Activated CD8-positive, alpha-beta T cell treated with anti-CD3 and anti-CD28 coated beads for 36 hours (primary cell): Measurements from ENCODE around the gene SPATA6L. TPM values are rescaled to one million over a fixed set of nuclear protein-coding genes. Genes with fewer than 3 reads are reported as not detected.
A peak's percentile ranks its signal among the peaks of the same experiment; 100 is the strongest.
"Not testable (repeated sequence)": the region's sequence is repeated elsewhere in the genome, so short reads cannot be mapped to it uniquely, and the experiment has no call there.

Experiments
- ATAC-seq: fragments of 200-7000 bp; cut with Tn5 transposase; one replicate; pipeline ENCODE4 v1.10.0; 2021; ENCODE audit warnings: mild to moderate bottlenecking, moderate library complexity
- CTCF ChIA-PET: fragments of 350-600 bp; sonication (Branson Sonifier 250); formaldehyde crosslinking; loops from one replicate; lab custom pipeline; 2021; ENCODE audit warnings: antibody characterized with exemption; lab: Charles Lee
- POLR2A ChIA-PET: fragments of 350-600 bp; sonication (Branson Sonifier 250); formaldehyde crosslinking; loops from one replicate; lab custom pipeline; 2021; ENCODE audit warnings: antibody characterized with exemption; lab: Charles Lee
- DNase-seq: peaks from one replicate; pipeline ENCODE4 v3.0.0-alpha.2; 2020
- H3K27ac Mint-ChIP-seq: one replicate; pipeline ENCODE4 v1.8.0; 2021; ENCODE audit warnings: mild to moderate bottlenecking, mixed read lengths
- H3K27me3 Mint-ChIP-seq: one replicate; pipeline ENCODE4 v1.8.0; 2021; ENCODE audit warnings: mixed read lengths
- H3K36me3 Mint-ChIP-seq: one replicate; pipeline ENCODE4 v1.8.0; 2021; ENCODE audit warnings: low read depth, mixed read lengths
- H3K4me1 Mint-ChIP-seq: one replicate; pipeline ENCODE4 v1.8.0; 2021; ENCODE audit warnings: low read depth, mixed read lengths
- H3K4me3 Mint-ChIP-seq: one replicate; pipeline ENCODE4 v1.8.0; 2021; ENCODE audit warnings: mild to moderate bottlenecking, moderate library complexity, mixed read lengths
- H3K9me3 Mint-ChIP-seq: one replicate; pipeline ENCODE4 v1.8.0; 2021; ENCODE audit warnings: mixed read lengths
- CTCF ChIP-seq: fragments of 200-600 bp; IDR thresholded peaks from one replicate; pipeline ENCODE4 v1.8.0; 2022; ENCODE audit warnings: antibody characterized with exemption, mild to moderate bottlenecking
- intact Hi-C: fragments of 100-400 bp; cut with micrococcal nuclease; formaldehyde crosslinking; loops from one replicate; pipeline ENCODE4 v1.10.0; 2022
- total RNA-seq, 2 experiments: library from RNA; stranded (reverse); gene quantifications; one replicate each; pipeline ENCODE4 v1.2.3, GENCODE V29; 2021

Gene SPATA6L
- total RNA-seq, 2 experiments from 2014 or later, result 0.43 to 0.78 TPM

- ChIA-PET POLR2A (interaction anchor here (1.3 to 1.8 kb wide), 2 partner anchors 72 to 79 kb away, joined by 3 to 7 read pairs; partner anchors contain the start of gene AK3), CTCF (interaction anchor here (0.6 to 1.7 kb wide), 3 partner anchors 9 to 22 kb away, joined by 3 to 6 read pairs (median 3); partner anchors contain the start of gene CDC37L1)
- H3K36me3 Mint-ChIP-seq, result no peaks in the 10 kb centered on the region
- no peak for ATAC-seq
- peaks cover 47% of the 10 kb centered on the region for H3K4me1 Mint-ChIP-seq
- DNase-seq, result no peak
- intact Hi-C loops, result no loop called here
- no peak for TF ChIP-seq CTCF
- H3K4me3 Mint-ChIP-seq, result peak overlapping the region; percentile 99
- H3K9me3 Mint-ChIP-seq, result peaks cover 2% of the 10 kb centered on the region
- peaks cover 2% of the 10 kb centered on the region for H3K27me3 Mint-ChIP-seq
- H3K27ac Mint-ChIP-seq, result peak overlapping the region; percentile 94
Measured at GRCh38 chr9:4661611-4662010, 4.7 kb downstream of the SPATA6L start.

DNA sequence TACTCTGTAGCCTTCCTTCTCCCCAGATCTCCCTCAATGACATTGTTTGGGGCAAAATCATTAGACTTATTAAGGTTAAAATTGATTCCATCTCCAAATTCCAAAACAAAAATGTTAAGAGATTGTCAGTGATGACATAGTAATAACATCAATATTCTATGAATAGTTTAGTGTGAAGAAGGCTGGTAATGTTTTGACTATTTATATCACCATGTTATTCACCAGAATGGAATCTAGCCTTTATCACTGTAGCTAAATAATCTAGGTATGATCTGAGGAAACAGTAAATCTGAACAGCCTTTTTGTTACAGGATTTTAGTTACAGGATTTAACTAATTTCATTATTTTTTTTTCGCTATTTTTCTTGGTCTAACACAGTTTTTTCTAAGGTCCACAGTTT, 5.1 kb downstream of the SPATA6L start:
- Mint-ChIP-seq H3K27ac (no peak overlapping the region), H3K4me1 (peaks cover 43% of the 10 kb centered on the region), H3K9me3 (peaks cover 2% of the 10 kb centered on the region), H3K27me3 (peaks cover 2% of the 10 kb centered on the region), H3K36me3 (no peaks in the 10 kb centered on the region), H3K4me3 (peak overlapping the region; percentile 99)
- no peak for TF ChIP-seq CTCF
- POLR2A ChIA-PET, result interaction anchor here (0.7 to 1.8 kb wide), 2 partner anchors 79 to 614 kb away, joined by 6 to 7 read pairs; partner anchors contain the start of gene AK3
- CTCF ChIA-PET, result interaction anchor here (0.6 to 1.2 kb wide), 3 partner anchors 8 to 345 kb away, joined by 3 to 4 read pairs (median 3); partner anchors contain the start of gene CDC37L1
- ATAC-seq, result no peak
- intact Hi-C loops, result no loop called here
- DNase-seq, result no peak

- H3K36me3 Mint-ChIP-seq, H3K9me3 Mint-ChIP-seq, H3K4me3 Mint-ChIP-seq, H3K27ac Mint-ChIP-seq, DNase-seq, intact Hi-C loops, ATAC-seq, H3K27me3 Mint-ChIP-seq: not testable (repeated sequence)
- POLR2A ChIA-PET, result interaction anchor here (0.7 to 1.8 kb wide), 2 partner anchors 80 to 613 kb away, joined by 6 to 7 read pairs; partner anchors contain the start of gene AK3
- CTCF ChIA-PET, result interaction anchor here (0.7 kb wide), 1 partner anchor 345 kb away, joined by 4 read pairs; no protein-coding TSS in a partner anchor
- peaks cover 38% of the 10 kb centered on the region for H3K4me1 Mint-ChIP-seq
Measured at GRCh38 chr9:4660665-4661064, 5.6 kb downstream of the SPATA6L start.

- Mint-ChIP-seq H3K27me3 (peaks cover 2% of the 10 kb centered on the region), H3K4me1 (peaks cover 18% of the 10 kb centered on the region), H3K9me3 (peaks cover 2% of the 10 kb centered on the region), H3K36me3 (no peaks in the 10 kb centered on the region), H3K4me3 (no peak overlapping the region), H3K27ac (no peak overlapping the region)
- intact Hi-C loops, result no loop called here
- DNase-seq (no peak), ATAC-seq (no peak)
- ChIA-PET POLR2A (no interaction called here), CTCF (interaction anchor here (1.8 to 2.4 kb wide), 2 partner anchors 18 to 53 kb away, joined by 8 to 9 read pairs; no protein-coding TSS in a partner anchor)
- TF ChIP-seq CTCF, result no peak
Measured at GRCh38 chr9:4657426-4658159, 8.7 kb downstream of the SPATA6L start.

- Mint-ChIP-seq H3K4me3 (no peak overlapping the region), H3K4me1 (peaks cover 13% of the 10 kb centered on the region), H3K27ac (no peak overlapping the region), H3K36me3 (no peaks in the 10 kb centered on the region), H3K9me3 (peaks cover 2% of the 10 kb centered on the region), H3K27me3 (peaks cover 2% of the 10 kb centered on the region)
- TF ChIP-seq CTCF, result no peak
- ATAC-seq, result no peak
- no peak for DNase-seq
- intact Hi-C loops, result no loop called here
- ChIA-PET POLR2A (no interaction called here), CTCF (interaction anchor here (0.8 to 2.4 kb wide), 3 partner anchors 12 to 52 kb away, joined by 3 to 9 read pairs (median 8); no protein-coding TSS in a partner anchor)
Measured at GRCh38 chr9:4656621-4657020, 9.7 kb downstream of the SPATA6L start.

GRCh38 chr9:4656196-4656595, 10.1 kb downstream of the SPATA6L start:
- H3K4me3 Mint-ChIP-seq, H3K9me3 Mint-ChIP-seq, H3K36me3 Mint-ChIP-seq, H3K27ac Mint-ChIP-seq, ATAC-seq, intact Hi-C loops, H3K27me3 Mint-ChIP-seq, DNase-seq: not testable (repeated sequence)
- CTCF ChIA-PET, result interaction anchor here (1.8 to 2.4 kb wide), 2 partner anchors 16 to 52 kb away, joined by 8 to 9 read pairs; no protein-coding TSS in a partner anchor
- POLR2A ChIA-PET, result interaction anchor here (0.8 kb wide), 1 partner anchor 28 kb away, joined by 5 read pairs; no protein-coding TSS in a partner anchor
- H3K4me1 Mint-ChIP-seq, result peaks cover 10% of the 10 kb centered on the region
